H1 (cell line): Measurements from ENCODE around the gene MRPL28.

Source experiments
- BCL11A ChIP-seq, 2 experiments: IDR thresholded peaks; one replicate each; pipeline ENCODE4 v1.6.1; 2011; ENCODE audit warnings: low read depth in 2 of 2, low read length in 2 of 2, mild to moderate bottlenecking in 2 of 2
- CHD1 ChIP-seq: IDR thresholded peaks from 2 replicates; pipeline ENCODE4 v1.6.1; 2012; ENCODE audit warnings: low read depth, low read length, improper control_type of control experiment
- CTCF ChIP-seq, 3 experiments: IDR thresholded peaks; 1 replicate in 2 of 3; 2 replicates in 1 of 3; pipeline versions ENCODE4 v1.5.1 to v1.6.1; 2011; ENCODE audit warnings: low read length in 3 of 3, mild to moderate bottlenecking in 3 of 3, inconsistent platforms in 2 of 3, low read depth in 1 of 3, moderate library complexity in 1 of 3; ENCODE audit not compliant: insufficient read depth in 1 of 3; ENCODE audit errors: control extremely low read depth in 1 of 3
- EZH2 ChIP-seq: fragments of 200-600 bp; sonication (generic); IDR thresholded peaks from 2 replicates; pipeline ENCODE4 v1.7.1; 2012; ENCODE audit warnings: low read depth, mild to moderate bottlenecking, moderate library complexity, low read length, inconsistent platforms; ENCODE audit not compliant: severe bottlenecking
- GABPA ChIP-seq: IDR thresholded peaks from 2 replicates; pipeline ENCODE4 v1.6.1; 2011; ENCODE audit warnings: mild to moderate bottlenecking, low read length, moderate library complexity, borderline replicate concordance; ENCODE audit not compliant: insufficient read depth
- KDM4A ChIP-seq: IDR thresholded peaks from one replicate; pipeline ENCODE4 v1.7.1; 2012; ENCODE audit warnings: low read depth, mild to moderate bottlenecking, moderate library complexity, low read length, inconsistent platforms; ENCODE audit not compliant: severe bottlenecking
- POLR2A ChIP-seq, 2 experiments: IDR thresholded peaks; 1 replicate in 1 of 2; 2 replicates in 1 of 2; pipeline ENCODE4 v1.6.1; 2011; ENCODE audit warnings: low read depth in 2 of 2, low read length in 2 of 2, mild to moderate bottlenecking in 2 of 2; ENCODE audit errors: control extremely low read depth in 1 of 2
- SP4 ChIP-seq: IDR thresholded peaks from 2 replicates; pipeline ENCODE4 v1.6.1; 2012; ENCODE audit warnings: low read length, inconsistent platforms

DNA sequence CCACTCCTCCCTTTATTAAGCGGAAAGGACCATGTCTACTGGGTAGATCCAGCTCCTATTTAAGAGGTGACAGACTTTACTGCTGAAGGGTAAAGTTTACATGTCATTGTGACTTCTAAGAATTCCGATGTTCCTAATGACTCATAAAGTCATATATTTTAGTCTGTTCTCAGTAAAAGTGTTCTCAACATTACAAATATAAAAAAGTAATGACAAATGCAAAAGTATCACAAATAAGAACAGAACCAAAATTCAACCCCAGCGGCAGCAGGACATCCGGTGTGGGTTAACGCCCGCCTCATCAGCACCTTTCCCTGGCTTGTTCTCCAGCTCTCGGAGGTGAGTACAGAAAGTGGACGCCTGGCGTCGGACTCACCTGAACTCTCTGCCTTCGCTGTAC lies 24.6 kb downstream of the MRPL28 start:
- TF ChIP-seq POLR2A (IDR thresholded peaks at IDR 0.05; ENCODE audit: control extremely low read depth in 1 of 2, low read depth in 2 of 2, low read length in 2 of 2) (no peak), EZH2 (no peak), BCL11A (IDR thresholded peaks at IDR 0.05; ENCODE audit: low read depth in 2 of 2, low read length in 2 of 2) (no peak), KDM4A (no peak), GABPA (no peak), CTCF (IDR thresholded peaks at IDR 0.05; ENCODE audit: control extremely low read depth in 1 of 3, insufficient read depth in 1 of 3, low read depth in 1 of 3, low read length in 3 of 3) (no peak), SP4 (no peak), CHD1 (no peak)
